Naive thymus-derived CD8-positive, alpha-beta T cell (primary cell): ENCODE results near the gene NMUR2. TPM values are rescaled to one million over a fixed set of nuclear protein-coding genes. Genes with fewer than 3 reads are reported as not detected.

Source experiments
- ATAC-seq, 2 donors: fragments of 150-1000 bp; cut with Tn5 transposase in 1 of 2; sonication (Bioruptor Pico), chemical (Tn5 transposase) in 1 of 2; 1 replicate in 1 of 2; 2 replicates in 1 of 2; pipeline ENCODE4 v1.10.0; 2021; ENCODE audit warnings: mild to moderate bottlenecking in 2 of 2, moderate library complexity in 2 of 2
- POLR2A ChIA-PET: fragments of 350-600 bp; sonication (Branson Sonifier 250); formaldehyde crosslinking; loops from one replicate; lab custom pipeline; 2021; ENCODE audit warnings: antibody characterized with exemption; lab: Charles Lee
- DNase-seq, 10 donors: peaks; one replicate each; pipeline versions ENCODE4 v3.0.0 to v3.0.0-alpha.2; 2020 to 2022
- H3K27ac Mint-ChIP-seq, 10 donors: one replicate each; pipeline ENCODE4 v1.8.0; 2020 to 2022; ENCODE audit warnings: mild to moderate bottlenecking in 10 of 10, mixed read lengths in 10 of 10, moderate library complexity in 4 of 10, inconsistent platforms in 1 of 10
- H3K27me3 Mint-ChIP-seq, 5 donors: one replicate each; pipeline ENCODE4 v1.8.0; 2021 to 2022; ENCODE audit warnings: mixed read lengths in 5 of 5
- H3K36me3 Mint-ChIP-seq, 3 donors: one replicate each; pipeline ENCODE4 v1.8.0; 2020 to 2022; ENCODE audit warnings: mixed read lengths in 3 of 3, mild to moderate bottlenecking in 2 of 3, inconsistent platforms in 1 of 3
- H3K4me1 Mint-ChIP-seq, 4 donors: one replicate each; pipeline ENCODE4 v1.8.0; 2021 to 2022; ENCODE audit warnings: mixed read lengths in 4 of 4
- H3K4me3 Mint-ChIP-seq, 10 donors: one replicate each; pipeline ENCODE4 v1.8.0; 2020 to 2022; ENCODE audit warnings: mild to moderate bottlenecking in 10 of 10, mixed read lengths in 10 of 10, moderate library complexity in 6 of 10, inconsistent platforms in 1 of 10
- H3K9me3 Mint-ChIP-seq, 9 donors: one replicate each; pipeline ENCODE4 v1.8.0; 2020 to 2022; ENCODE audit warnings: mixed read lengths in 9 of 9, mild to moderate bottlenecking in 3 of 9, inconsistent platforms in 1 of 9, moderate library complexity in 1 of 9
- polyA plus RNA-seq, 3 donors: library from polyadenylated mRNA; unstranded; fragments of 300-500 nt; fragmentation: Illumina TruSeq; gene quantifications; one replicate each; pipeline ENCODE4 v1.2.3, GENCODE V29; 2021
- total RNA-seq, 8 experiments: library from RNA in 2 of 8; stranded (reverse) in 2 of 8; gene quantifications; one replicate each; pipeline ENCODE4 v1.2.3 and lab custom pipeline; 2021 to 2026

Gene NMUR2
- total and polyA plus RNA-seq, 5 experiments from 2014 or later, result not detected

DNA sequence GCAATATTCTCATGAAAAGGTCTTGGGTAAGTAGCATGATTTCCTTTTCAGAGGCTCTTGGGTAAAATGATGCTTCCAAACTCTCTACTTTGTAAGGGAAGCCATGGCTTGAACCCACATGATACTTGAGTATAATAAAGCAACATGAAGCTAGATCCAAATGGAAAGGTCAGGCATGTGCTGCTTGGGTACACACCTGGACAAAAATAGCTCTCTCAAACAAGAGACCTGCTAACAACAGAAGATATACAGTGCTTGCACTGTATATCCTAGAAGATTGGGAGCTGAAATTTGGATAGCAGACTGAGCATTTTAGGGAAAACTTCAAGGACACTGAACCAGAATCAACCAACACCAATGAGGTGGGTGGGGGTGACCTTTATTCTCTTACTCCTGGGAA, 40.2 kb downstream of the NMUR2 start:
- Mint-ChIP-seq H3K4me3 (no peak overlapping the region), H3K9me3 (peaks cover 0 to 5% (median 0%) of the 10 kb centered on the region in 9 donors), H3K36me3 (no peaks in the 10 kb centered on the region), H3K27me3 (peaks cover 0 to 5% (median 3%) of the 10 kb centered on the region in 5 donors), H3K27ac (no peak overlapping the region), H3K4me1 (no peaks in the 10 kb centered on the region)
- no peak for ATAC-seq
- DNase-seq, result no peak
- POLR2A ChIA-PET, result no interaction called here

DNA sequence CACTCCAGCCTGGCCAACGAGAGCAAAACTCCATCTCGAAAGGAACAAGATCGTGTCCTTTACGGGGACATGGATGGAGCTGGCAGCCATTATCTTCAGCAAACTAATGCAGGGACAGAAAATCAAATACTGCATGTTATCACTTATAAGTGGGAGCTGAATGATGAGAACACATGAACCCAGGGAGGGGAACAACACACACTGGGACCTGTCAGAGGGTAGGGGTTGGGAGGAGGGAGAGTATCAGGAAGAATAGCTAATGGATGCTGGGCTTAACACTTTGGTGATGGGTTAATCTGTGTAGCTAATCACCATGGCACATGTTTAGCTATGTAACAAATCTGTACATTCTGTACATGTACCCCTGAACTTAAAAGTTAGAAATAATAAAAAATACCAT, 40.9 kb downstream of the NMUR2 start:
- POLR2A ChIA-PET, result no interaction called here
- Mint-ChIP-seq H3K9me3 (peaks cover 0 to 5% (median 0%) of the 10 kb centered on the region in 9 donors), H3K27me3 (peaks cover 0 to 5% (median 3%) of the 10 kb centered on the region in 5 donors), H3K27ac (no peak overlapping the region), H3K36me3 (no peaks in the 10 kb centered on the region), H3K4me1 (no peaks in the 10 kb centered on the region), H3K4me3 (no peak overlapping the region)
- no peak for ATAC-seq
- no peak for DNase-seq

DNA sequence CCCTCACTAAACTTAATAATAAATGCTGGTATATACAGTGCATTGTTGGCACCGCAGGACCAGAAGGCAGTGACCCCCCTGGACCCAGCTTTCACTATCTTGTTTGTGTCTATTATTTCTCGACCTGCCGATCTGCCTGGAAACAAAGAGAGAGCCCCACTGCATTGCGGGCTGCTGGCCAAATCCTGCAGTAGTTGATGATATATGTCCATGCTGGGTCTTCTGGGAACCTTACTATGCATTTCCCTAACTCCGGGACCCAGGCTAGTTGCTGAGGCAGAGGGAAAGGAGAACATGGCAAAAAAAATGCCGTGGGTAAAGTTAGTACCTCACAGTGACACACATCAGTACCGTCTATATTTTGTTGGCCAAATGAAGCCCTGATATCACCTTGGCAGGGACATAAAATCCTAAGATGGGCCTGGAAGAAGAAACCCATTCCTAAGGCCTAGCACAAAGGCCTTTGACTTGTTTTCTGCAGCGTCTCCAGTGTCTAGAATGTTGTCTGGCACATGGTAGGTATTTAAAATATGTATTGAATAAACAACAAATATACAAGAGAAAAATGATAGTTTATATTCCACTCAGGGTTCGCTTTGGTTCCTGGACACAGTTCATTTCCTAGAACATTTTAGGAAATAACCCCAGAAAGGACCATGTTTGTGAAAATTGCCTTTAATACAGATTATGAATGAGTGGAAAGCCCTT, 46.1 kb downstream of the NMUR2 start:
- no peak overlapping the region for H3K4me3 Mint-ChIP-seq
- H3K9me3 Mint-ChIP-seq, result peaks cover 0 to 3% (median 0%) of the 10 kb centered on the region in 9 donors
- no peak for DNase-seq
- H3K27me3 Mint-ChIP-seq, result peaks cover 0 to 9% (median 3%) of the 10 kb centered on the region in 5 donors
- H3K36me3 Mint-ChIP-seq, result no peaks in the 10 kb centered on the region
- no peak for ATAC-seq
- H3K4me1 Mint-ChIP-seq, result no peaks in the 10 kb centered on the region
- no peak overlapping the region for H3K27ac Mint-ChIP-seq
- POLR2A ChIA-PET, result no interaction called here

DNA sequence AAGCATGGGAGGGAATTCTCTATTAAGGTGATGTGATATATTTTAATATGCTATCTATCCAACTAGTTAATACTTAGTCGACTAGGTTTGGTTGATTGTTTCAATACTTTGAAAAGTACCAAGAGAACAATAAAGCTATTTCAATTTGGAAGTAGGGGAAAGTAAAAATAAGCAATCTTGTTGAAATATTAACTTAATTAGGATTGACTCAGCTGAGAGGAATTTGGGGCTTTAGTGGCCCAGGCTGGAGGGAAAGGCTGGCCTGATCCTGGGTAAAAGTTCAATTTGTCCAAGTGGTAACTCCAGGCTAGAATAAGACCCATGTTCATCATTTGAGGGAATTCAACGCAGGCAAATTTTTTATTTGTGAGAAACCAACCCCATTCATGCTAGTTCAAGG, 48.6 kb downstream of the NMUR2 start:
- Mint-ChIP-seq H3K4me3 (no peak overlapping the region), H3K36me3 (no peaks in the 10 kb centered on the region), H3K9me3 (peaks cover 0 to 1% (median 0%) of the 10 kb centered on the region in 9 donors), H3K4me1 (no peaks in the 10 kb centered on the region), H3K27me3 (peaks cover 0 to 4% (median 3%) of the 10 kb centered on the region in 5 donors), H3K27ac (no peak overlapping the region)
- DNase-seq (no peak), ATAC-seq (no peak)
- POLR2A ChIA-PET, result no interaction called here

DNA sequence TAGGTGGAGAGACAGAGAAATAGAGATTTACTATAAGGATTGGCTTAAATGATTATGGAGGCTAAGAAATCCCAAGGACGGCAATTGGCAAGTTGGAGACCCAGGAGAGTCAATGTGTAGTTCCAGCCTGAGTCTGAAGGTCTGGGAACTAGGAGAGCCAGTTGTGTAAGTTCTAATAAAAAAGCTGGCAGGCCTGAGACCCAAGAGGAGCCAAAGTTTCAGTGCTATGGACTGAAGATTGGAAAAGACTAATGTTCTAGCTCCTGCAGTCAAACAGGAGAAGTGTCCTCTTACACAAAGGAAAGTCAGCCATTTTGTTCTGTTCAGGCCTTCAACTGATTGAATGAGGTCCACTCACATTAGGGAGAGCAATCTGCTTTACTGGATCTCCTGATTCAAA, 50.0 kb downstream of the NMUR2 start:
- no peak for ATAC-seq
- POLR2A ChIA-PET, result no interaction called here
- no peak for DNase-seq
- Mint-ChIP-seq H3K27me3 (peaks cover 0 to 7% (median 1%) of the 10 kb centered on the region in 5 donors), H3K4me3 (no peak overlapping the region), H3K9me3 (no peaks in the 10 kb centered on the region), H3K4me1 (no peaks in the 10 kb centered on the region), H3K27ac (no peak overlapping the region), H3K36me3 (no peaks in the 10 kb centered on the region)

DNA sequence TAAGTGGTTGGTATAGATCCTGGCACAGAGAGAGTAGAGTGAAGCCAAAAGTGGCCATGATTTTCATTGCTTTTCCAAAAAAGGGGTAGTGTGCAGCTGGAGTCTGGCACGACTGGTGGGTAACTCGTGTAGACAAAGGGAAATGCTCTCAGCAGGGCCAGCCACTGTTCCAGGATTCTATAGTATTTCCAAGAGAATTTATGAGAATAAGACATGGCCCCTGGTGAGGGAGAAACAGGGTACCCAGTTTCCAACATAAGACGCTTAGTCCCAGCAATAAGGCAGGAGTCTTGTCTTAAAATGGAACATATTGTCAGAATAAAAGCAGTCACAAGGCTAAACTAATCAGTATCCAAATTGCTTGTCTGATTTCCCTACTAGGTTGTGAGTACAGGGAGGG, 52.1 kb downstream of the NMUR2 start:
- Mint-ChIP-seq H3K27me3 (peaks cover 0 to 15% (median 1%) of the 10 kb centered on the region in 5 donors), H3K4me1 (no peaks in the 10 kb centered on the region), H3K27ac (no peak overlapping the region), H3K36me3 (no peaks in the 10 kb centered on the region), H3K9me3 (no peaks in the 10 kb centered on the region), H3K4me3 (no peak overlapping the region)
- DNase-seq (no peak), ATAC-seq (no peak)
- POLR2A ChIA-PET, result no interaction called here

DNA sequence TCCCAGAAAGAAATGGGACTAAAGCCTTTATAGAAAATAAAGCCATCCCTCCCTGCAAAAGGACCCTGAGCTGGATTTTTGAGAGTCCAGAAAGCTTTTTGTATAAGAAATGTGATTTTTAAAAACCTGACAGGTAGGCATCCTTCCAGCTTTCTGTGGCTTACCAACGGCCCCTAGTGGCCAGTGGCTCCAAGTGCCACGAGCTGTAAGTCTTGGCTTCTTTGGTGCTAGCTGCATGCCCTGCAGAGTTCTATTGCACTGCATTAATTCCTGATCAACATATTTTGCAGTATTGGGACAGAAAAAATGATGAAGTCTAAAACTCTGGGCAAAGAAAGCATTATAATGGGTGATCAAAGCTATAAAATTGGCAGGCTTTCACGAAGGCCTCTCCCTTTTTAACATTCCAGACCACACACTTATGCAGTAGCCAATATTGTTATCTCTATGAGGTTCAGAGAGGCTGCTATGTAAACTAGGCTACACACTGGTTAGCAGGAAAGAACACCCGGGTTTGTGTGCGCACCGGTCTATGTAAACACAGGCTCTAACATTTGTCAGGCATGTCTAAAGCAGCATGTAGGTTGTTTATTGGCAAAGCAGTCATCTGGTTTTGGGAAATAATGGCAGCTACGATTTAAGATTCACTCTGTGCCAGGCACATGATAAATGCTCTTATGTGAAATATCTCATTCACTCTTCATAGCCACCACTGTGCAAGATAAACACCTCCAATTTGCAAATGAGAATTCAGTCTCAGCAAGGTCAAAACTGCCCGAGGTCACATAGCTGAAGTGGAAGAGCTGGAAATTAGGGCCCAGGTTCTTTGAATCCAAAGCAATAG, 55.2 kb downstream of the NMUR2 start:
- ATAC-seq (no peak), DNase-seq (peak in 2 of 10 donors; percentile 2 to 3)
- Mint-ChIP-seq H3K4me3 (no peak overlapping the region), H3K27me3 (peaks cover 0 to 22% (median 7%) of the 10 kb centered on the region in 5 donors), H3K27ac (no peak overlapping the region), H3K4me1 (no peaks in the 10 kb centered on the region), H3K36me3 (peaks cover 0 to 3% (median 0%) of the 10 kb centered on the region in 3 donors), H3K9me3 (peaks cover 0 to 7% (median 0%) of the 10 kb centered on the region in 9 donors)
- POLR2A ChIA-PET, result no interaction called here
